ENCODE data around the gene OSBPL10. TPM values are rescaled to one million over a fixed set of nuclear protein-coding genes. Genes with fewer than 3 reads are reported as not detected.

Gene OSBPL10
- total and polyA plus RNA-seq, 2 of the 8 experiments (the other 6 are each of a cell fraction or from before 2014, with no cell fraction given): 26.2 to 86.7 TPM

DNA sequence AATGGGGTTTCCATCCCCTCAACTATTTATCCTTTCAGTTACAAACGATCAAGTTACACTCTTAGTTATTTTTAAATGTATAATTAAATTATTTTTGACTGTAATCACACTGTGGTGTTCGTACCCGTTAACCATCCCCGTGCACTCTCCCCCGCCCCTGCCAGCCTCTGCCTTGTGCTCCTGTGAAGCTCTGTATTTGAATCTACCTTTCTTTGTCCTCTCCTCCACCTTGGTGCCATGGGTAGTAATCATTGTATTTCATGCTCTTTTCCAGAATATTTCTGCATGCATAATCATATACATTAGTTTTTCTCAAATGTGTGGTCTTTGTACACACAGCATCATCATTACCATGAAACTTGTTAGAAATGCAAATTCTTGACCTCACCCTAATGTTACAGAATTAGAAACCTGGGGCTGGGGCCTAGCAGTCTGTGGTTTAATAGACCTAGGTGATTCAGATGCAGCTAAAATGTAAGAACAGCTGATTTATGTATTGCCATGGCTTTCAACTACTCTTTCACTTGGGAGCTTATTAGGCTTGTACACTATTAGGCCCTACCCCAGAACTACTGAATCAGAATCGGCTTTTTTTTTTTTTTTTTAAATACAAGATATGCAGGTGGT, 356.9 kb downstream of the OSBPL10 start:
- Histone ChIP-seq H3K23ac (ENCODE audit: insufficient read length) (no peak overlapping the region), H3K79me1 (ENCODE audit: low read depth, low read length) (no peaks in the 10 kb centered on the region; the same call in 1 of the 2 replicates), H2BK120ac (replicated peaks; ENCODE audit: low read depth, low read length) (no peak overlapping the region), H2BK12ac (ENCODE audit: low read depth, low read length) (no peak overlapping the region), H4K8ac (ENCODE audit: extremely low read depth, insufficient read depth, low read length) (no peak overlapping the region), H2AK5ac (ENCODE audit: low read depth, low read length) (no peak overlapping the region), H3K56ac (replicated peaks; ENCODE audit: insufficient read length, low read depth, low read length) (no peak overlapping the region), H3K14ac (ENCODE audit: insufficient read length) (no peak overlapping the region), H2BK5ac (ENCODE audit: low read depth, low read length) (no peak overlapping the region), H3K9me3 (ENCODE audit: insufficient read depth in 2 of 2, low read depth in 1 of 2, low read length in 1 of 2) (no peaks in the 10 kb centered on the region), H3K27me3 (replicated peaks in 1 of 4; ENCODE audit: control insufficient read depth in 3 of 4, extremely low read depth in 1 of 4, insufficient read depth in 3 of 4, low read length in 3 of 4) (no peaks in the 10 kb centered on the region), H3K23me2 (ENCODE audit: low read depth, low read length) (no peaks in the 10 kb centered on the region), H2BK15ac (ENCODE audit: low read length) (no peak overlapping the region), H3K36me3 (ENCODE audit: control insufficient read depth in 2 of 4, insufficient read depth in 4 of 4, low read length in 3 of 4) (peaks cover 0 to 22% (median 5%) of the 10 kb centered on the region in 4 experiments; a peak in 2 of 8 replicates), H2BK20ac (ENCODE audit: low read length) (no peak overlapping the region), H4K20me1 (replicated peaks in 1 of 2; ENCODE audit: control insufficient read depth in 1 of 2, insufficient read depth in 2 of 2, low read length in 2 of 2) (peaks cover 0 to 2% of the 10 kb centered on the region in 2 experiments), H3K27ac (ENCODE audit: low read depth, low read length) (no peak overlapping the region), H4K91ac (replicated peaks; ENCODE audit: insufficient read length, low read length) (no peak overlapping the region), H3K4me2 (ENCODE audit: insufficient read depth in 1 of 2, low read depth in 2 of 2, low read length in 2 of 2) (no peak overlapping the region), H3K4me1 (replicated peaks in 1 of 4; ENCODE audit: control insufficient read depth in 3 of 4, insufficient read depth in 4 of 4, low read length in 3 of 4) (peaks cover 0 to 4% (median 2%) of the 10 kb centered on the region in 4 experiments; a peak in 2 of 7 replicates), H3K79me2 (ENCODE audit: control insufficient read depth in 1 of 2, insufficient read depth in 2 of 2, low read length in 2 of 2) (no peaks in the 10 kb centered on the region), H3K4me3 (ENCODE audit: extremely low read depth in 1 of 4, insufficient read depth in 2 of 4, low read depth in 3 of 4, low read length in 4 of 4) (no peak overlapping the region), H3K4ac (replicated peaks; ENCODE audit: insufficient read length, low read depth, low read length) (no peak overlapping the region), H4K5ac (ENCODE audit: insufficient read length, low read depth, low read length) (no peak overlapping the region), H3K18ac (ENCODE audit: extremely low read depth, low read length) (no peak overlapping the region), H2AFZ (ENCODE audit: low read length) (no peak overlapping the region), H3K9ac (replicated peaks in 1 of 4; ENCODE audit: extremely low read depth in 1 of 4, low read depth in 3 of 4, low read length in 3 of 4) (no peak overlapping the region)
- WGBS, 2 experiments (ENCODE audit: extremely low coverage in 1 of 2, insufficient coverage in 1 of 2, insufficient read length in 1 of 2, insufficient replicate concordance in 2 of 2, low coverage in 1 of 2, low lambda C conversion rate in 2 of 2, missing lambda C conversion rate in 1 of 2): 88% methylated on average over 6 of the region's 6 CpGs; no CpG with 5 or more reads in 1 of the 2 experiments
- no peak for FAIRE-seq
- POLR2A ChIA-PET (ENCODE audit: partially characterized antibody): interaction anchor here (0.8 kb wide), 1 partner anchor 55 kb away, joined by 3 read pairs; no protein-coding TSS in a partner anchor
- no peak for DNase-seq (ENCODE audit: low read depth in 1 of 2, low spot score in 2 of 2)
- TF ChIP-seq, protein P1, sequence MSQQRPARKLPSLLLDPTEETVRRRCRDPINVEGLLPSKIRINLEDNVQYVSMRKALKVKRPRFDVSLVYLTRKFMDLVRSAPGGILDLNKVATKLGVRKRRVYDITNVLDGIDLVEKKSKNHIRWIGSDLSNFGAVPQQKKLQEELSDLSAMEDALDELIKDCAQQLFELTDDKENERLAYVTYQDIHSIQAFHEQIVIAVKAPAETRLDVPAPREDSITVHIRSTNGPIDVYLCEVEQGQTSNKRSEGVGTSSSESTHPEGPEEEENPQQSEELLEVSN (IDR thresholded peaks at IDR 0.05): no peak
- TF ChIP-seq PHF8 (conservative IDR thresholded peaks at IDR 0.05; ENCODE audit: low read depth, low read length) (no peak), POLR2A (IDR thresholded peaks at IDR 0.05; ENCODE audit: control extremely low read depth in 1 of 2, low read depth in 2 of 2, low read length in 2 of 2) (no peak), RBBP5 (IDR thresholded peaks at IDR 0.05; ENCODE audit: borderline replicate concordance, low read depth, low read length) (no peak), HDAC6 (IDR thresholded peaks at IDR 0.05; ENCODE audit: low read depth, low read length) (no peak)
- CTCF ChIA-PET (ENCODE audit: partially characterized antibody): interaction anchor here (0.8 to 1.2 kb wide), 4 partner anchors 13 to 176 kb away, joined by 3 to 6 read pairs (median 3); no protein-coding TSS in a partner anchor
